GM21390 (cell line): ENCODE data around the gene TMA7B.

Experiments used
- ATAC-seq: cut with Tn5 transposase; IDR thresholded peaks from one replicate; pipeline ENCODE4 v1.9.1; 2021; ENCODE audit not compliant: unreplicated experiment

The TMA7B gene

GRCh38 chr22:39932918-39933649, 27.1 kb upstream of the TMA7B start:
- no peak for ATAC-seq

GRCh38 chr22:39933741-39934140, 26.5 kb upstream of the TMA7B start:
- no peak for ATAC-seq

GRCh38 chr22:39935116-39935515, 25.1 kb upstream of the TMA7B start:
- ATAC-seq: no peak

GRCh38 chr22:39935612-39936011, 24.6 kb upstream of the TMA7B start:
- ATAC-seq: no peak

- ATAC-seq: no peak
Observed at GRCh38 chr22:39936523-39937145, 23.6 kb upstream of the TMA7B start.

- ATAC-seq: no peak
Observed at GRCh38 chr22:39937906-39938305, 22.3 kb upstream of the TMA7B start.

- no peak for ATAC-seq
Observed at GRCh38 chr22:39938509-39939111, 21.6 kb upstream of the TMA7B start.

GRCh38 chr22:39939830-39940229, 20.4 kb upstream of the TMA7B start:
- no peak for ATAC-seq

GRCh38 chr22:39940757-39941305, 19.4 kb upstream of the TMA7B start:
- ATAC-seq: no peak

- ATAC-seq: no peak
Observed at GRCh38 chr22:39941601-39942000, 18.6 kb upstream of the TMA7B start.

- no peak for ATAC-seq
Observed at GRCh38 chr22:39942439-39943230, 17.6 kb upstream of the TMA7B start.

- ATAC-seq: no peak
Observed at GRCh38 chr22:39943337-39943736, 16.9 kb upstream of the TMA7B start.

GRCh38 chr22:39943953-39944872, 16.0 kb upstream of the TMA7B start:
- no peak for ATAC-seq

GRCh38 chr22:39946126-39946502, 14.1 kb upstream of the TMA7B start:
- ATAC-seq: no peak

- ATAC-seq: no peak
Observed at GRCh38 chr22:39946503-39947219, 13.5 kb upstream of the TMA7B start.

GRCh38 chr22:39947220-39948216, 12.7 kb upstream of the TMA7B start:
- no peak for ATAC-seq

- ATAC-seq: no peak
Observed at GRCh38 chr22:39949964-39950737, 10.0 kb upstream of the TMA7B start.
